Caco-2 (cell line): Measurements from ENCODE around the gene HDGFL1. TPM values are rescaled to one million over a fixed set of nuclear protein-coding genes. Genes with fewer than 3 reads are reported as not detected.

Experiments
- BruUV-seq: library from RNA; stranded (reverse); fragments of 400-500 nt; replicated peaks from 2 replicates; lab custom pipeline; 2021; lab: Mats Ljungman, UMichigan
- CTCF ChIA-PET: fragments of 300-600 bp; sonication (Branson Sonifier 250); formaldehyde crosslinking; loops from one replicate; lab custom pipeline; 2022; ENCODE audit warnings: antibody characterized with exemption; lab: Charles Lee
- POLR2A ChIA-PET: fragments of 300-600 bp; sonication (Branson Sonifier 250); formaldehyde crosslinking; loops from one replicate; lab custom pipeline; 2022; ENCODE audit warnings: antibody characterized with exemption; lab: Charles Lee
- DNase-seq, 2 experiments: peaks; one replicate each; pipeline versions ENCODE4 v3.0.0 to v3.0.0-alpha.2; 2020 to 2022
- H3K27me3 ChIP-seq: replicated peaks from 2 replicates; pipeline ENCODE4 v1.6.0; 2011; ENCODE audit warnings: low read length; ENCODE audit not compliant: control insufficient read depth, insufficient read depth
- H3K36me3 ChIP-seq: 2 replicates; pipeline ENCODE4 v1.5.1; 2011; ENCODE audit warnings: low read length; ENCODE audit not compliant: control insufficient read depth, insufficient read depth
- H3K4me1 ChIP-seq: fragments of 250-450 bp; sonication (Bioruptor Pico); 2 replicates; pipeline ENCODE4 v1.5.1; 2020; ENCODE audit warnings: mild to moderate bottlenecking
- H3K4me3 ChIP-seq: 2 replicates; pipeline ENCODE4 v1.5.1; 2011; ENCODE audit warnings: low read depth, mild to moderate bottlenecking, control low read depth, low read length
- H3K9me3 ChIP-seq: fragments of 250-450 bp; sonication (Bioruptor Pico); 2 replicates; pipeline ENCODE4 v1.5.1; 2020; ENCODE audit warnings: mild to moderate bottlenecking, moderate library complexity
- H3K27ac Mint-ChIP-seq: one replicate; pipeline ENCODE4 v1.8.0; 2022; ENCODE audit warnings: mixed read lengths; ENCODE audit not compliant: unreplicated experiment
- H3K27me3 Mint-ChIP-seq: one replicate; pipeline ENCODE4 v1.8.0; 2022; ENCODE audit warnings: mixed read lengths; ENCODE audit not compliant: insufficient read depth, unreplicated experiment
- H3K36me3 Mint-ChIP-seq: one replicate; pipeline ENCODE4 v1.8.0; 2022; ENCODE audit warnings: mild to moderate bottlenecking, mixed read lengths; ENCODE audit not compliant: insufficient read depth, unreplicated experiment
- H3K4me1 Mint-ChIP-seq: one replicate; pipeline ENCODE4 v1.8.0; 2022; ENCODE audit warnings: low read depth, mixed read lengths; ENCODE audit not compliant: unreplicated experiment
- H3K4me3 Mint-ChIP-seq: one replicate; pipeline ENCODE4 v1.8.0; 2022; ENCODE audit warnings: mild to moderate bottlenecking, moderate library complexity, mixed read lengths; ENCODE audit not compliant: unreplicated experiment
- H3K9me3 Mint-ChIP-seq: one replicate; pipeline ENCODE4 v1.8.0; 2022; ENCODE audit warnings: mixed read lengths; ENCODE audit not compliant: unreplicated experiment
- intact Hi-C: fragments of 100-400 bp; cut with micrococcal nuclease; formaldehyde crosslinking; loops from one replicate; pipeline ENCODE4 v1.10.0; 2022; ENCODE audit not compliant: unreplicated experiment
- total RNA-seq: library from RNA; stranded (reverse); gene quantifications from 2 replicates; pipeline ENCODE4 v1.2.3, GENCODE V29; 2022
- TF ChIP-seq, protein P1 (sequence below), 2 experiments: fragments of 200-600 bp in 1 of 2; IDR thresholded peaks; 1 replicate in 1 of 2; 2 replicates in 1 of 2; pipeline versions ENCODE4 v1.5.1 to v1.8.0; 2011 to 2022; ENCODE audit warnings: antibody characterized with exemption in 1 of 2, control low read depth in 1 of 2, inconsistent platforms in 1 of 2, low read depth in 1 of 2, low read length in 1 of 2, mild to moderate bottlenecking in 1 of 2, moderate library complexity in 1 of 2; ENCODE audit not compliant: insufficient read depth in 1 of 2, severe bottlenecking in 1 of 2, unreplicated experiment in 1 of 2

The HDGFL1 gene
- total RNA-seq, 1 experiment from 2014 or later = not detected

DNA sequence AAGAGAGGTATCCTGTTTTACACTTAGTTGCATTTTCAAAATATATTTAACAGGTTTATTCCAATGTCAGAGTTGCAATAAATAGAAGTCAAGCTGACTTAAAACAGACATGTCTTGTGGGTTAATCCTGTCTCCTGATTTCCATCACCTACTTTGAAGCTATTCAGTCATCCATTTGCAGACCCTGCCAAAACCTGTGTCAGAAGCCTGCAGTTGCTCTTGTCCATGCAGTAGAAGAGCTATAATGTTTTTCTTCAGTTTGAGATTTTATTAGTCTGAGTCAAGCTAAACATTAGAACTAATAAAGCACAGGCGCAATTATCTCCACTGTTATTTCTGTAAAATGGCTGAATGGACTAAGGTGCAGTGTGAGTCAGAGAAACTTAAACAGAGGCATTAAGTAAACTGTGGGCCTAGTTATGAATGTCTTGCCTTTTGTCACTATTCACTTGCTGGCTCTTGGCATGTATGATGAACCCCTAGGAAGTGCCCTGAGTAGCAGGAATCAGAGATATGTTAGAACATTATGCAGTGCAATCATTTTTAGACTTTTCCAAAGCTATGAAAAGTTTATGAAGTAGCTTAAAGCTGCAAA, 11.0 kb upstream of the HDGFL1 start:
- intact Hi-C loops = no loop called here
- CTCF ChIA-PET = interaction anchor here (0.7 kb wide), 1 partner anchor 86 kb away, joined by 3 read pairs; no protein-coding TSS in a partner anchor
- no peaks in the 10 kb centered on the region for H3K9me3 ChIP-seq

DNA sequence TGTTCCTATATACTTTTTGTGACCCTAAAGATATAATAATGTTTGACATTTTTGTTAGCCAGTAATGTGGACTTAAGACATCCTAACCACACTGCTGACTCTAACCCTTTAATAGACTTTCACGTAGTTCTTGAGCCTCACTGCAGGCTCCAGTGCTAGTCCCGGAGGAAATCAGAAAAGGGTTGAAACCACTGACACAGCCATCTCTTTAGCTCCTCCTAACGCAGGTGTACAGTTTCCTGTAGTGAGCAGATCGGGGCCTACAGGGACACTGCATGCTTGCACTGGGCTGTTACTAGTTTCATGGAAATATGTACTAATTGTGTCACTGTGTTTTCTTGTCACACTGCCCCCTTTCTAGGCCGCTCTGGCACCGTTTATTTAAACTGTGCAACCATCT, 512 bp upstream of the HDGFL1 start:
- Mint-ChIP-seq H3K9me3 (no peaks in the 10 kb centered on the region), H3K27me3 (no peaks in the 10 kb centered on the region), H3K4me3 (no peak overlapping the region), H3K4me1 (no peaks in the 10 kb centered on the region), H3K27ac (no peak overlapping the region), H3K36me3 (no peaks in the 10 kb centered on the region)
- Histone ChIP-seq H3K4me3 (no peak overlapping the region), H3K36me3 (no peaks in the 10 kb centered on the region), H3K9me3 (no peaks in the 10 kb centered on the region), H3K27me3 (no peaks in the 10 kb centered on the region), H3K4me1 (no peaks in the 10 kb centered on the region)
- POLR2A ChIA-PET = no interaction called here
- DNase-seq = no peak
- no TSS peak for BruUV-seq
- TF ChIP-seq, protein P1, sequence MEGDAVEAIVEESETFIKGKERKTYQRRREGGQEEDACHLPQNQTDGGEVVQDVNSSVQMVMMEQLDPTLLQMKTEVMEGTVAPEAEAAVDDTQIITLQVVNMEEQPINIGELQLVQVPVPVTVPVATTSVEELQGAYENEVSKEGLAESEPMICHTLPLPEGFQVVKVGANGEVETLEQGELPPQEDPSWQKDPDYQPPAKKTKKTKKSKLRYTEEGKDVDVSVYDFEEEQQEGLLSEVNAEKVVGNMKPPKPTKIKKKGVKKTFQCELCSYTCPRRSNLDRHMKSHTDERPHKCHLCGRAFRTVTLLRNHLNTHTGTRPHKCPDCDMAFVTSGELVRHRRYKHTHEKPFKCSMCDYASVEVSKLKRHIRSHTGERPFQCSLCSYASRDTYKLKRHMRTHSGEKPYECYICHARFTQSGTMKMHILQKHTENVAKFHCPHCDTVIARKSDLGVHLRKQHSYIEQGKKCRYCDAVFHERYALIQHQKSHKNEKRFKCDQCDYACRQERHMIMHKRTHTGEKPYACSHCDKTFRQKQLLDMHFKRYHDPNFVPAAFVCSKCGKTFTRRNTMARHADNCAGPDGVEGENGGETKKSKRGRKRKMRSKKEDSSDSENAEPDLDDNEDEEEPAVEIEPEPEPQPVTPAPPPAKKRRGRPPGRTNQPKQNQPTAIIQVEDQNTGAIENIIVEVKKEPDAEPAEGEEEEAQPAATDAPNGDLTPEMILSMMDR (IDR thresholded peaks at IDR 0.05; ENCODE audit: insufficient read depth in 1 of 2, low read depth in 1 of 2, low read length in 1 of 2, severe bottlenecking in 1 of 2, unreplicated experiment in 1 of 2) = no peak
- intact Hi-C loops = no loop called here
- CTCF ChIA-PET = no interaction called here

More for the DNA sequence above, 11.0 kb upstream of the HDGFL1 start:
- Mint-ChIP-seq H3K9me3 (no peaks in the 10 kb centered on the region), H3K4me3 (no peak overlapping the region), H3K36me3 (no peaks in the 10 kb centered on the region), H3K27me3 (no peaks in the 10 kb centered on the region), H3K4me1 (peaks cover 4% of the 10 kb centered on the region), H3K27ac (no peak overlapping the region)
- Histone ChIP-seq H3K4me1 (peaks cover 4% of the 10 kb centered on the region; the same call in 1 of the 2 replicates), H3K36me3 (no peaks in the 10 kb centered on the region), H3K4me3 (no peak overlapping the region), H3K27me3 (no peaks in the 10 kb centered on the region)
- TF ChIP-seq, protein P1 (IDR thresholded peaks at IDR 0.05; ENCODE audit: insufficient read depth in 1 of 2, low read depth in 1 of 2, low read length in 1 of 2, severe bottlenecking in 1 of 2, unreplicated experiment in 1 of 2) = no peak
- no peak for DNase-seq
- POLR2A ChIA-PET = no interaction called here
- BruUV-seq = no TSS peak

DNA sequence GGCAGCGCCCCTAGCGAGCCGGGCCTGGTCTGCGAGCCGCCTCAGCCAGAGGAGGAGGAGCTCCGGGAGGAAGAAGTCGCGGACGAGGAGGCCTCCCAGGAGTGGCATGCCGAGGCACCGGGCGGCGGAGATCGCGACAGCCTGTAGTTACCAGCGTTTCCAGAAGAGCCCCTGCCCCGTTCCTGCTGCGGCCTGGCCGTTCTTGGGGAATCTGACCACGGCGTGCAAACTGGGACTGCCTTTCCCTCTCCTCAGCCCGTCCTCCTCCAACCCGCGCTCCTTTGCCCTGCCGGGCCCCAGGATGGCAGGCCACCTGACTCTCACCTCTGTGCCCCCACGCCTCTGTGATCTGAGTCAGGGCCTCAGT, 802 bp downstream of the HDGFL1 start:
- no peaks in the 10 kb centered on the region for H3K4me1 ChIP-seq
- H3K36me3 ChIP-seq = no peaks in the 10 kb centered on the region
- CTCF ChIA-PET = no interaction called here
- H3K36me3 Mint-ChIP-seq = no peaks in the 10 kb centered on the region
- H3K27ac Mint-ChIP-seq = no peak overlapping the region
- no peaks in the 10 kb centered on the region for H3K4me1 Mint-ChIP-seq
- H3K9me3 Mint-ChIP-seq = no peaks in the 10 kb centered on the region
- DNase-seq = no peak
- H3K27me3 ChIP-seq = no peaks in the 10 kb centered on the region
- no peaks in the 10 kb centered on the region for H3K9me3 ChIP-seq
- no TSS peak for BruUV-seq
- TF ChIP-seq, protein P1 (IDR thresholded peaks at IDR 0.05; ENCODE audit: insufficient read depth in 1 of 2, low read depth in 1 of 2, low read length in 1 of 2, severe bottlenecking in 1 of 2, unreplicated experiment in 1 of 2) = no peak
- no peak overlapping the region for H3K4me3 Mint-ChIP-seq
- no peak overlapping the region for H3K4me3 ChIP-seq
- no peaks in the 10 kb centered on the region for H3K27me3 Mint-ChIP-seq
- POLR2A ChIA-PET = no interaction called here
- intact Hi-C loops = no loop called here
